OCI-LY7 (cell line): ENCODE measurements around the gene SPPL3.

Source experiments
- EZH2phosphoT487 ChIP-seq: fragments of 200-600 bp; sonication (generic); IDR thresholded peaks from 2 replicates; pipeline ENCODE4 v1.6.1; 2018; ENCODE audit warnings: low read depth, borderline replicate concordance, mild to moderate bottlenecking, mixed run types, antibody characterized with exemption, low read length, moderate library complexity, mixed read lengths
- TF ChIP-seq, protein P1 (sequence below): fragments of 200-600 bp; sonication (generic); conservative IDR thresholded peaks from 2 replicates; pipeline ENCODE4 v1.5.1; 2014; ENCODE audit warnings: mild to moderate bottlenecking, antibody characterized with exemption, low read length, moderate library complexity, mixed read lengths

DNA sequence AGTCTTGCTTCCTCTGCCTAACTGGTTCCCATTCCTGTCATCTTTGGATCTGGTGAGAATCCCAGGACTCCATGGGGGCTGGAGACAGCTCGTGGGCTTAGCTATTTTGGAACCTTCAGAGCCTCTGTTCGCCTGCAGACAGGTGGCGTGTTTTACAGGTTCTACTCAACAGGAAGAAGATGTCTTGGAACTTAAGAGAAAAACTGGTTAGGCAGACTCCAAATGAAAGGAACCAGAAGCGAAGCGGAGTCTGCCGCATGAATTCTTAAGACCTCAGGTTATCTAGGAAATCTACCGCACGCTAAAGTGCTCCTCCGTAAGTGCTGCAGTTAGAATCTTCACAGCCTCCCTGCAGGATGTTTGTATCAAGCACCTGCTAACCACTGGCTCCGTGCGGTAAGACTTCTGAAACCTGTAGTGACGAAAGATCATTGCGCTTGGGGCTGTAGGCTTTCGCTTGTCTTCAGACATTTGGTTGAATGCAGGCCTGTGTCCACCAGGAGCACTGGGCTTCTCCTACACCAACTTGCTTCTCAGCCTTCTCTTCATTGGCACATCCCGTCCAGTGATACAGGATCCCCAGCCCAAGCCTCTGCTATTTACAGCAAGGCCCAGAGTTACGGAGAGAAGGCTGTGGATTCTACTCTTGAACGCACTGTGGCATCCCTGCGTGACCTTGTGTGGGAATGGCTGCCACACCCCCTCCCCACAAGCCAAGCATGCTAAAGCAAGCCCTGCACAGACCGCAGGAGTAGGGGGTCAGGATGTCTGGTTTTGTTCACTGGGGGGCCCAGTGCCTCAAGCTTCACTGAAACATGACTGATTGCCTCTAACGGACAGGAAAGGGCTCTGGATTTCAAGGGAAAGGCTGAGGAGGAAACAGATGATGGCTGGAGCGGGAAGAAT, 143.6 kb downstream of the SPPL3 start:
- TF ChIP-seq, protein P1, sequence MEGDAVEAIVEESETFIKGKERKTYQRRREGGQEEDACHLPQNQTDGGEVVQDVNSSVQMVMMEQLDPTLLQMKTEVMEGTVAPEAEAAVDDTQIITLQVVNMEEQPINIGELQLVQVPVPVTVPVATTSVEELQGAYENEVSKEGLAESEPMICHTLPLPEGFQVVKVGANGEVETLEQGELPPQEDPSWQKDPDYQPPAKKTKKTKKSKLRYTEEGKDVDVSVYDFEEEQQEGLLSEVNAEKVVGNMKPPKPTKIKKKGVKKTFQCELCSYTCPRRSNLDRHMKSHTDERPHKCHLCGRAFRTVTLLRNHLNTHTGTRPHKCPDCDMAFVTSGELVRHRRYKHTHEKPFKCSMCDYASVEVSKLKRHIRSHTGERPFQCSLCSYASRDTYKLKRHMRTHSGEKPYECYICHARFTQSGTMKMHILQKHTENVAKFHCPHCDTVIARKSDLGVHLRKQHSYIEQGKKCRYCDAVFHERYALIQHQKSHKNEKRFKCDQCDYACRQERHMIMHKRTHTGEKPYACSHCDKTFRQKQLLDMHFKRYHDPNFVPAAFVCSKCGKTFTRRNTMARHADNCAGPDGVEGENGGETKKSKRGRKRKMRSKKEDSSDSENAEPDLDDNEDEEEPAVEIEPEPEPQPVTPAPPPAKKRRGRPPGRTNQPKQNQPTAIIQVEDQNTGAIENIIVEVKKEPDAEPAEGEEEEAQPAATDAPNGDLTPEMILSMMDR: peak; percentile 66
- no peak for TF ChIP-seq EZH2phosphoT487
